Vagina (tissue), 2 donors: ENCODE measurements around the gene CENPX. TPM values are rescaled to one million over a fixed set of nuclear protein-coding genes. Genes with fewer than 3 reads are reported as not detected.

Source experiments
- DNase-seq, 2 donors: peaks; one replicate each; pipeline ENCODE4 v3.0.0-alpha.2; 2017; ENCODE audit errors: extremely low spot score in 2 of 2
- H3K27ac ChIP-seq: fragments of 200-600 bp; sonication (generic); one replicate; pipeline ENCODE4 v1.5.1; 2019
- H3K27me3 ChIP-seq: fragments of 200-600 bp; sonication (generic); one replicate; pipeline ENCODE4 v1.5.1; 2019
- H3K36me3 ChIP-seq, 2 donors: fragments of 200-600 bp; sonication (generic); one replicate each; pipeline ENCODE4 v1.5.1; 2017 to 2019
- H3K4me1 ChIP-seq: fragments of 200-600 bp; sonication (generic); one replicate; pipeline ENCODE4 v1.5.1; 2019
- H3K4me3 ChIP-seq, 2 donors: fragments of 200-600 bp; sonication (generic); 1 replicate in 1 of 2; 2 replicates in 1 of 2; pipeline ENCODE4 v1.5.1; 2016 to 2019
- H3K9me3 ChIP-seq: fragments of 200-600 bp; sonication (generic); one replicate; pipeline ENCODE4 v1.5.1; 2019
- POLR2A ChIP-seq, 2 donors: fragments of 450-650 bp; IDR thresholded peaks; one replicate each; pipeline ENCODE4 v1.6.1; 2017; ENCODE audit warnings: antibody characterized with exemption in 2 of 2, mild to moderate bottlenecking in 2 of 2, moderate library complexity in 2 of 2
- POLR2AphosphoS5 ChIP-seq, 2 donors: sonication (generic); formaldehyde crosslinking; IDR thresholded peaks; one replicate each; pipeline ENCODE4 v1.9.0; 2017; ENCODE audit warnings: antibody characterized with exemption in 2 of 2, mild to moderate bottlenecking in 2 of 2, low read depth in 1 of 2; ENCODE audit not compliant: insufficient read depth in 1 of 2
- intact Hi-C: fragments of 100-400 bp; cut with DNase I; formaldehyde crosslinking; loops from one replicate; pipeline ENCODE4 v1.15.1; 2023
- total RNA-seq: library from RNA; depleted of rRNA; stranded (reverse); fragments of >200 nt; gene quantifications from one replicate; pipeline ENCODE4 v1.2.3, GENCODE V29; 2016
- TF ChIP-seq, protein P1 (sequence below), 3 experiments: fragments of 450-650 bp in 2 of 3; fragments of 200-600 bp in 1 of 3; sonication (generic) in 1 of 3; IDR thresholded peaks; one replicate each; pipeline ENCODE4 v1.5.1; 2017 to 2019; ENCODE audit warnings: antibody characterized with exemption in 3 of 3, mild to moderate bottlenecking in 2 of 3, moderate library complexity in 2 of 3

Gene CENPX
- total RNA-seq, 1 donor from 2014 or later: 101 TPM

GRCh38 chr17:82061047-82061925 lies 38.6 kb upstream of the CENPX start:
- Histone ChIP-seq H3K36me3 (peaks cover 0 to 60% of the 10 kb centered on the region in 2 donors), H3K27ac (no peak overlapping the region), H3K27me3 (no peaks in the 10 kb centered on the region), H3K4me1 (peaks cover 24% of the 10 kb centered on the region), H3K9me3 (no peaks in the 10 kb centered on the region), H3K4me3 (no peak overlapping the region)
- intact Hi-C loops: no loop called here
- TF ChIP-seq POLR2AphosphoS5 (IDR thresholded peaks at IDR 0.05; ENCODE audit: insufficient read depth in 1 of 2, low read depth in 1 of 2) (no peak), POLR2A (IDR thresholded peaks at IDR 0.05) (no peak)
- TF ChIP-seq, protein P1, sequence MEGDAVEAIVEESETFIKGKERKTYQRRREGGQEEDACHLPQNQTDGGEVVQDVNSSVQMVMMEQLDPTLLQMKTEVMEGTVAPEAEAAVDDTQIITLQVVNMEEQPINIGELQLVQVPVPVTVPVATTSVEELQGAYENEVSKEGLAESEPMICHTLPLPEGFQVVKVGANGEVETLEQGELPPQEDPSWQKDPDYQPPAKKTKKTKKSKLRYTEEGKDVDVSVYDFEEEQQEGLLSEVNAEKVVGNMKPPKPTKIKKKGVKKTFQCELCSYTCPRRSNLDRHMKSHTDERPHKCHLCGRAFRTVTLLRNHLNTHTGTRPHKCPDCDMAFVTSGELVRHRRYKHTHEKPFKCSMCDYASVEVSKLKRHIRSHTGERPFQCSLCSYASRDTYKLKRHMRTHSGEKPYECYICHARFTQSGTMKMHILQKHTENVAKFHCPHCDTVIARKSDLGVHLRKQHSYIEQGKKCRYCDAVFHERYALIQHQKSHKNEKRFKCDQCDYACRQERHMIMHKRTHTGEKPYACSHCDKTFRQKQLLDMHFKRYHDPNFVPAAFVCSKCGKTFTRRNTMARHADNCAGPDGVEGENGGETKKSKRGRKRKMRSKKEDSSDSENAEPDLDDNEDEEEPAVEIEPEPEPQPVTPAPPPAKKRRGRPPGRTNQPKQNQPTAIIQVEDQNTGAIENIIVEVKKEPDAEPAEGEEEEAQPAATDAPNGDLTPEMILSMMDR (IDR thresholded peaks at IDR 0.05): no peak
- no peak for DNase-seq

DNA sequence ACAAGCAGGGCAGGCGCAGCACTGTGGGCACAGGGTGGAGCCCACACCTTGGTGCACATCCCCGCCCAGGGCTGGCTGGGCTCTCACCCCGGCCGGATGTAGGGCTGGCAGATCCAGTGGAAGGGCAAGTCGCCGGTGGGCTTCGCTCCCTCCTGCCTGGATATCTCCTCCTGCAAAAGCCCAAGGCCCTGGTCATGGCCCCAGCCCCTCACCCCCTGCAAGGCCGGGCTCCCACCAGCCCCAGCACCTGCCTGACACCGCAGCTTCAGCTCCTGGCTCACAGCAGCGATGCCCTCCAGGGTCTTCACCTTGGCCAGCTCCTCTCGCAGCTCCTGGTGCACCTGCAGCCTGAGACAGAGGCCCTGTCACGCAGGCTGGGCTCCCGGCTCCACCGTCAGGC lies 37.9 kb upstream of the CENPX start:
- H3K9me3 ChIP-seq: no peaks in the 10 kb centered on the region
- TF ChIP-seq, protein P1 (IDR thresholded peaks at IDR 0.05): no peak
- TF ChIP-seq POLR2A (IDR thresholded peaks at IDR 0.05): no peak
- no peak for TF ChIP-seq POLR2AphosphoS5 (IDR thresholded peaks at IDR 0.05; ENCODE audit: insufficient read depth in 1 of 2, low read depth in 1 of 2)
- DNase-seq: no peak
- peaks cover 0 to 67% of the 10 kb centered on the region in 2 donors for H3K36me3 ChIP-seq
- H3K27me3 ChIP-seq: no peaks in the 10 kb centered on the region
- H3K4me1 ChIP-seq: peaks cover 18% of the 10 kb centered on the region
- H3K4me3 ChIP-seq: no peak overlapping the region
- intact Hi-C loops: no loop called here
- no peak overlapping the region for H3K27ac ChIP-seq

GRCh38 chr17:82060001-82060380 lies 37.3 kb upstream of the CENPX start:
- H3K4me3 ChIP-seq: no peak overlapping the region
- no peak for DNase-seq
- H3K36me3 ChIP-seq: peaks cover 0 to 72% of the 10 kb centered on the region in 2 donors
- intact Hi-C loops: no loop called here
- H3K4me1 ChIP-seq: peaks cover 17% of the 10 kb centered on the region
- no peak overlapping the region for H3K27ac ChIP-seq
- TF ChIP-seq POLR2AphosphoS5 (IDR thresholded peaks at IDR 0.05; ENCODE audit: insufficient read depth in 1 of 2, low read depth in 1 of 2): no peak
- TF ChIP-seq, protein P1 (IDR thresholded peaks at IDR 0.05): no peak
- TF ChIP-seq POLR2A (IDR thresholded peaks at IDR 0.05): no peak
- no peaks in the 10 kb centered on the region for H3K9me3 ChIP-seq
- H3K27me3 ChIP-seq: no peaks in the 10 kb centered on the region

DNA sequence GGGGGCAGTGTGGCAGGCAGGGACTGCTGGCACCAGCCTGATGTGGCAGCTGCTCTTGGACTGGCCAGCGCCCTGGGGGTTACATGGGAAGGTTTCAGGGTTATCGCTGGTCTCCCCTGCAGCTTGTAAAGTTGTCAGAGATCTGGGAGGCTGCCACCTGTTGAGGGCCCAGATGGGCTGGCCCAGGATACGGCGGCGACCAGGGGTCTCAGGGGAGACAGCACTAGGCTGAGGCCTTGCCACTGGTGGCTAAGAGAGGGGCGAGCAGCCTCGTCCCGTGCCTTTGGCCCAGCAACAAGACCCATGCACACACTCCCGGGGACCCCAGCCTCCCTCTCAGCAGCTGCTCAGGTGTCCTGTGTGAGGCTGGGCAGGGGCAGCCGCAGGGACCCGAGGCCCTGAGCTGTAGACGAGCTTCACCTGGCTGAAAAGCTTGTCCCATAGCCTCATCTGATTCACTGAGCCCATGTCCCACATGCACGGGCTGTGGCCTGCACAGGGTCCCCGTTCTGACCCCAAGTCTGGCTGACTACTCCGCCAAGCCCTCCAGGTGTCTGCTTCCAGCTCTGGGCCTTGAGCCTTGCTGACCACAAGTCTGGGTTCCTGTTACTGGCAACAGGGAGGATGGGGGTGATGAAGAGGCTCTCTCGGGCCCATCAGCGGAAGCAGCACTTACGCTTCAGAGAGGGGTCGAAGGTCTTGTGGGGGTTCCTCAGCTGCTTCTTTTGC lies 36.8 kb upstream of the CENPX start:
- intact Hi-C loops: no loop called here
- Histone ChIP-seq H3K27me3 (no peaks in the 10 kb centered on the region), H3K27ac (no peak overlapping the region), H3K4me3 (no peak overlapping the region), H3K36me3 (peaks cover 0 to 78% of the 10 kb centered on the region in 2 donors), H3K9me3 (no peaks in the 10 kb centered on the region), H3K4me1 (peaks cover 11% of the 10 kb centered on the region)
- TF ChIP-seq POLR2AphosphoS5 (IDR thresholded peaks at IDR 0.05; ENCODE audit: insufficient read depth in 1 of 2, low read depth in 1 of 2) (no peak), POLR2A (IDR thresholded peaks at IDR 0.05) (no peak)
- TF ChIP-seq, protein P1 (IDR thresholded peaks at IDR 0.05): no peak
- DNase-seq: no peak
